Choroid plexus epithelial cell (primary cell): ENCODE data around the gene KMT2C.
"Not testable (repeated sequence)": the region's sequence is repeated elsewhere in the genome, so short reads cannot be mapped to it uniquely, and the experiment has no call there.

Experiments
- DNase-seq: peaks from one replicate; pipeline ENCODE4 v3.0.0-alpha.2; 2010; ENCODE audit warnings: low read depth
- H3K4me3 ChIP-seq: 2 replicates; pipeline ENCODE4 v1.5.1; 2011; ENCODE audit warnings: low read depth, mild to moderate bottlenecking, control low read depth, low read length, moderate library complexity
- TF ChIP-seq, protein P1 (sequence below): conservative IDR thresholded peaks from 2 replicates; pipeline ENCODE4 v1.5.1; 2011; ENCODE audit warnings: low read depth, mild to moderate bottlenecking, control low read depth, inconsistent platforms, low read length, moderate library complexity

The KMT2C gene

DNA sequence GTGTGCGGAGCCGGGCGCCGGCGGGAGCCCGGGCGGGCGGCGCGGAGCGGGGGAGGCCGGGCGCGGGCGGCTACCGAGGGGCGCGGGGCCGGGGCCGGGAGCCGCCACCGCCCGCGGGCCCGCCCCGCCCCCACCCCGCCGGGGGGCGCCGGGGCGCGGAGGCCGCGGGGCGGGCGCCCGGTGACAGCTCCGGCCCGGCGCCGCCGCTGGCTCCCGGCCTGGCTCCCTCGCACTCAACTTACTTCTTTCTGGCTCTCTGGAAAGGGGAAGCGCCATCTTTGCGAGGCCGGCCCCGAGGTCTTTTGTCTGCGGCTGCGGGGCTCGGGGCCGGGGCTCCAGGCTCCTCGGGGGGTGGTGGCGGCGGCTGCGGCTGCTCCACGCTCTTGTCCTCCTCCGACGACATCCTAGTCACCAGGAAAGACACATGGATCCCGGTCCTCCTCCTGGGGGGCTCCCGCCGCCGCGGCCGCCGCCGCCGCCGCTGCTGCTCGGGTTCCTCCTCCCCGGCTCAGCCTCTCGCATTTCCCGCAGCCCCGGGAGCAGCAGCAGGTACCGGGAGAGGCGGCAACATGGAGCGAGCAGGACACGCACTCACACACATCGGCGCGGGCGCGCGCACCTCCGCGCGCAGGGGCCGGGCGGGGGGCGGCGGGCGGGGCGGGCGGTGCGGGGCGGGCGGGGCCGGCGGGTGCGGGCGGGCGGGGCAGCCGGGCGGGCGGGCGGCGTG is at the start of gene KMT2C:
TSS of gene KMT2C (minus strand) at position 620 of the 727 bp plus-strand sequence. CDS start at position 403, 217 bp downstream.
- peak; percentile 58 for DNase-seq
- TF ChIP-seq, protein P1, sequence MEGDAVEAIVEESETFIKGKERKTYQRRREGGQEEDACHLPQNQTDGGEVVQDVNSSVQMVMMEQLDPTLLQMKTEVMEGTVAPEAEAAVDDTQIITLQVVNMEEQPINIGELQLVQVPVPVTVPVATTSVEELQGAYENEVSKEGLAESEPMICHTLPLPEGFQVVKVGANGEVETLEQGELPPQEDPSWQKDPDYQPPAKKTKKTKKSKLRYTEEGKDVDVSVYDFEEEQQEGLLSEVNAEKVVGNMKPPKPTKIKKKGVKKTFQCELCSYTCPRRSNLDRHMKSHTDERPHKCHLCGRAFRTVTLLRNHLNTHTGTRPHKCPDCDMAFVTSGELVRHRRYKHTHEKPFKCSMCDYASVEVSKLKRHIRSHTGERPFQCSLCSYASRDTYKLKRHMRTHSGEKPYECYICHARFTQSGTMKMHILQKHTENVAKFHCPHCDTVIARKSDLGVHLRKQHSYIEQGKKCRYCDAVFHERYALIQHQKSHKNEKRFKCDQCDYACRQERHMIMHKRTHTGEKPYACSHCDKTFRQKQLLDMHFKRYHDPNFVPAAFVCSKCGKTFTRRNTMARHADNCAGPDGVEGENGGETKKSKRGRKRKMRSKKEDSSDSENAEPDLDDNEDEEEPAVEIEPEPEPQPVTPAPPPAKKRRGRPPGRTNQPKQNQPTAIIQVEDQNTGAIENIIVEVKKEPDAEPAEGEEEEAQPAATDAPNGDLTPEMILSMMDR, result no peak
- H3K4me3 ChIP-seq, result peak within 1 kb of the TSS; percentile 76

DNA sequence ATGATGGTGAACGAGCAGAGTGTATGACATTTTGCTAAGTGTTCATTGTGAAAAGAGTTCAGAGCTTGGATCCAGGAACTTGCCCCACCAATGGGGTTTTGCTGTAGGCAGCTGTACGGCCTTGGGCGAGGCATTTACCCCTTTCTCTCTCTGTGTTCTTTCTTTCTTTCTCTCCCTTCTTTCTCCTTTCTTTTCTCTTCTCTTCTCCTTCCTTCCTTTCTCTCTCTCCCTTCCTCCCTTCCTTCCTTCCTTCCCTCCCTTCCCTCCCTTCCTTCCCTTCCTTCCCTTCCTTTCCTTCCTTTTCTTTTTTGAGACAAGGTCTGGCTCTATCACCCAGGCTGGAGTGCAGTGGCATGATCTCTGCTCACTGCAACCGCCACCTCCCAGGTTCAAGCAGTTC is 45.3 kb upstream of the KMT2C start:
- DNase-seq, result no peak
- no peak overlapping the region for H3K4me3 ChIP-seq
- TF ChIP-seq, protein P1, result no peak

DNA sequence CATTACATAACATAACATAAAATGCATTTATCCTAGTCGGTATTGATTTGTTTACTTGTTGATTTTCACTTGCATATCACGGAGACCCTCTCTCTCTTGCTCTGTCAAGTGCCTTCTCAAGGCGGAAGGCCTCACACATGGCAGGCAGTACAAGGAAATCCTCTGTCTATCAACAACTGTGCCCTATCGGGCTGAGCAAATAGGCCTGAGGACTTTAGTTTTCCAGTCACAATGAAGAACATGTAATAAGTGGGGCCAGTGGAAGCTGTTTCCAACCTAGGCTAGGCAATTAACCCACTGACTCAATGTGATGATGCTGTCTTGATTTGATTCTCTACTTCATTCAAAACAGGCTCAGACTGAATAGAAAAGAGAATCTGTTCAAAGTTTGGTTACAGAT is 44.9 kb upstream of the KMT2C start:
- TF ChIP-seq, protein P1, result no peak
- no peak for DNase-seq

DNA sequence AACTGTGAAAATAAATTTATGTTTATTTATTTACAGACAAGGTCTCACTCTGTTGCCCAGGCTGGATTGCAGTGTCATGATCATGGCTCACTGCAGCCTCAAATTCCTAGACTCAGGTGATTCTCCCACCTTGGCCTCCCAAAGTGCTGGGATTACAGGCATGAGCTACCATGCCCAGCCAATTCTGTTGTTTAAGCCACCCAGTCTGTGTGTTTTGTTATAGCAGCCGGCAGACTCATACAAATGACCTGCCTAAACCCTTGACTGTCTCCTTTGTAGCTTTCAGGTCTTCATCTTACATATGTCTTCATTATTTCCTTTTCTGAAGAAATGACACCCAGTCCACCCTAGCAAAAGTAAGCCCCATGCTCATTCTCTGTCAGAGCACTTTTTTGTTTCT is 43.8 kb upstream of the KMT2C start:
- TF ChIP-seq, protein P1, result no peak
- no peak for DNase-seq
- H3K4me3 ChIP-seq, result no peak overlapping the region

More for the DNA sequence above, 44.9 kb upstream of the KMT2C start:
- H3K4me3 ChIP-seq, result no peak overlapping the region

DNA sequence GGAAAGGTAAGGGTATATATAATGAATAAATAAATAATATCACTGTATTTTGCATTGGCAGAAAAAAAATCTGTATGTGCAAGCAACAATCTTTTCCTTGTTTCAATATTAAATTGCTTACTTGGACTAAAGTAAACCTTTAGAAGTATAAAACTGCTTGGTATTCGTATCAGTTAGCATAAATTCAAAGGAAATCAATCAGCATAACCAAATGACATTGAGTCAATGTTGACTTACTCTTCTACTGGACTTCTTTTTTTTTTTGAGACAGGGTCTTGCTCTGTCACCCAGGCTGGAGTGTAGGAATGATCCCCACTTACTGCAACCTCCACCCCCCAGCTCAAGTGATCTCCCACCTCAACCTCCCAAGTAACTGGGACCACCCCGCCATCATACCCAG is 42.3 kb upstream of the KMT2C start:
- H3K4me3 ChIP-seq, result no peak overlapping the region
- DNase-seq, result no peak
- TF ChIP-seq, protein P1, result no peak

DNA sequence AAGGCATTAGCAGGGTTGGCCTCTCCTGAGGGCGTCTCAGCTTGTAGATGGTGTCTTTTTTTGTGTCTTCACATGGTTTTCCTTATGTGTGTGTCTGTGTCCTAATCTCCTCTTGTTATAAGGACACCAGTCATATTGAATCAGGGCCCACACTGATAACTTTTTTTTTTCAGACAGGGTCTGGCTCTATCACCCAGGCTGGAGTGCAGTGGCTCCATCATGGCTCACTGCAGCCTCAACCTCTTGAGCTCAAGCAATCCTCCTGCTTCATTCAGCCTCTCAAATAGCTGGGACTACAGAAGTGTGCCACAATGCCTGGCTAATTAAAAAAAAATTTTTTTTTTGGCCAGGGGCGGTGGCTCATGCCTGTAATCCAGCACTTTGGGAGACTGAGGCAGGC is 41.3 kb upstream of the KMT2C start:
- no peak for DNase-seq
- TF ChIP-seq, protein P1, result no peak
- H3K4me3 ChIP-seq, result no peak overlapping the region

DNA sequence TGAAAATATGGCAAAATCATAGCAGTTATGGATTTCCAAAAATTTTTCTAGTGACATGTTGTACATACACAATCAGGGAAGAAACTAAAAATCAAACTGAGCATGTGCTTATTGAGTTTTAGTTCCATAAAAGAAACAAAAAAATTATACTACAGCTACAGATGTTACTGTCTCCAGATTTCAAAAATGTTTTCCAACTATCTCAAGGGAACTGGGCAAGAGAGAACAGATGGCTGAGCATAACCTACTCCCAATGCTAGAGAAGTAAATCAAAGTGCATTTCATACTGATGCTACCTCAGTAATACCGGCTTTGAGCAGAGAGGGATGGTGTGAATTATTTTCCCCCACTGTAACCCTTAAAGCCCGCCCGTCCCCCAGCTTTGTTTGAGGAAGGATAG is 40.7 kb upstream of the KMT2C start:
- H3K4me3 ChIP-seq, result no peak overlapping the region
- TF ChIP-seq, protein P1, result no peak
- no peak for DNase-seq

DNA sequence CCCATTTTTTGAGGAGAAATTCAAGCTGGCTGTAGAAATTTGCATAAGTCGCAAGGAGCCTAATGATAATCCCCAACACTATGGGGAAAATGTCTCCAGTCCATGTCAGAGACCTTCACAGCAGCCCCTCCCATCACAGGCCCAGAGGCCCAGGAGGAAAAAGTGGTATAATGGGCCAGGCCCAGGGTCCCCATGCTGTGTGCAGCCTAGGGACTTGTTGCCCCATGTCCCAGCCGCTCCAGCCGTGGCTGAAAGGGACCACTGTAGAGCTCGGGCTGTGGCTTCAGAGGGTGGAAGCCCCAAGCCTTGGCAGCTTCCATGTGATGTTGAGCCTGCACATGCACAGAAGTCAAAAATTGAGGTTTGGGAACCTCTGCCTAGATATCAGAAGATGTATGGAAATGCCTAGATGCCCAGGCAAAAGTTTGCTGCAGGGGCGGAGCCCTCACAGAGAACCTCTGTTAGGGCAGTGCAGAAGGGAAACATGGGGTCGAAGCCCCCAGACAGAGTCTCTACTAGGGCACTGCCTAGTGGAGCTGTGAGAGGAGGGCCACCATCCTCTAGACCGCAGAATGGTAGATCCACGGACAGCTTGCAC is 35.3 kb upstream of the KMT2C start:
- DNase-seq, H3K4me3 ChIP-seq: not testable (repeated sequence)

DNA sequence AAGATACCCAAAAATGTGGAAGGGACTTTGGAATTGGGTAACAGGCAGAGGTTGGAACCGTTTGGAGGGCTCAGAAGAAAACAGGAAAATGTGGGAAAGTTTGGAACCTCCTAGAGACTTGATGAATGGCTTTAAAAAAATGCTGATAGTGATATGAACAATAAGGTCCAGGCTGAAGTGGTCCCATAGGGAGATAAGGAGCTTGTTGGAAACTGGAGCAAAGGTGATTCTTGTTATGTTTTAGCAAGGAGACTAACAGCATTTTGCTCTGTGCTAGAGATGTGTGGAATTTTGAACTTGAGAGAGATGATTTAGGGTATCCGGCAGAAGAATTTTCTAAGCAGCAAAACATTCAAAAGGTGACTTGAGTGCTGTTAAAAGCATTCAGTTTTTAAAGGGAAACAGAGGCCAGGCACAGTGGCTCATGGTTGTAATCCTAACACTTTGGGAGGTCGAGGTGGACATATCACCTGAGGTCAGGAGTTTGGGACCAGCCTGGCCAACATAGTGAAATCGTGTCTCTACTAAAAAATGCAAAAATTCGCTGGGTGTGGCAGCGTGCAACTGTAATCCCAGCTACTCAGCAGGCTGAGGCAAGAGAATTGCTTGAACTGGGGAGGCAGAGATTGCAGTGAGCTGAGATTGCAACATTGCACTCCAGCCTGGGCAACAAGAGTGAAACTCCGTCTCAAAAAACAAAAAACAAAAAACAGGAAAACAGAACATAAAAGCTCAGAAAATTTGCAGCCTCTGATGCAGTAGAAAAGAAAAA is 34.6 kb upstream of the KMT2C start:
- DNase-seq, H3K4me3 ChIP-seq: not testable (repeated sequence)
